HG02642 (cell line): ENCODE measurements around the gene TMEM52.

Experiments
- ATAC-seq: cut with Tn5 transposase; IDR thresholded peaks from one replicate; pipeline ENCODE4 v1.9.1; 2021; ENCODE audit warnings: mild to moderate bottlenecking; ENCODE audit not compliant: unreplicated experiment, poor library complexity

TMEM52 gene

GRCh38 chr1:1918901-1919303 is at the start of gene TMEM52:
TSS of gene TMEM52 (minus strand) at chr1:1919279. CDS start at chr1:1919265, 14 bp downstream.
- ATAC-seq: no peak

GRCh38 chr1:1967879-1968278 is 48.8 kb upstream of the TMEM52 start:
- no peak for ATAC-seq

GRCh38 chr1:1967151-1967550 is 48.1 kb upstream of the TMEM52 start:
- no peak for ATAC-seq

GRCh38 chr1:1966071-1966740 is 47.1 kb upstream of the TMEM52 start:
- ATAC-seq: no peak

GRCh38 chr1:1965546-1965945 is 46.5 kb upstream of the TMEM52 start:
- no peak for ATAC-seq

GRCh38 chr1:1964811-1965210 is 45.7 kb upstream of the TMEM52 start:
- no peak for ATAC-seq

- no peak for ATAC-seq
These were observed 44.5 kb upstream of the TMEM52 start for GRCh38 chr1:1963570-1963969.

GRCh38 chr1:1962752-1963151 is 43.7 kb upstream of the TMEM52 start:
- no peak for ATAC-seq

- no peak for ATAC-seq
These were observed 41.6 kb upstream of the TMEM52 start for GRCh38 chr1:1960480-1961196.

GRCh38 chr1:1959840-1960479 is 40.9 kb upstream of the TMEM52 start:
- no peak for ATAC-seq

- no peak for ATAC-seq
These were observed 40.4 kb upstream of the TMEM52 start for GRCh38 chr1:1959459-1959839.

GRCh38 chr1:1958071-1958541 is 39.0 kb upstream of the TMEM52 start:
- no peak for ATAC-seq

- ATAC-seq: no peak
These were observed 38.5 kb upstream of the TMEM52 start for GRCh38 chr1:1957533-1957961.

GRCh38 chr1:1956586-1957532 is 37.8 kb upstream of the TMEM52 start:
- ATAC-seq: no peak

- ATAC-seq: no peak
These were observed 37.0 kb upstream of the TMEM52 start for GRCh38 chr1:1956101-1956500.

- ATAC-seq: no peak
These were observed 36.6 kb upstream of the TMEM52 start for GRCh38 chr1:1955621-1956094.

GRCh38 chr1:1954831-1955441 is 35.9 kb upstream of the TMEM52 start:
- ATAC-seq: no peak

- ATAC-seq: no peak
These were observed 34.9 kb upstream of the TMEM52 start for GRCh38 chr1:1954015-1954414.

- no peak for ATAC-seq
These were observed 31.9 kb upstream of the TMEM52 start for GRCh38 chr1:1950940-1951339.

GRCh38 chr1:1948783-1949182 is 29.7 kb upstream of the TMEM52 start:
- no peak for ATAC-seq
